HL-60/S4 (cell line): ENCODE data around the gene ACVR1C.

ENCODE experiments used
- in situ Hi-C: fragments of 300-500 bp; cut with MboI; formaldehyde crosslinking; loops from 2 replicates; pipeline ENCODE4 v1.14.3; 2022; ENCODE audit warnings: low sequenced_read_pairs

Gene ACVR1C

DNA sequence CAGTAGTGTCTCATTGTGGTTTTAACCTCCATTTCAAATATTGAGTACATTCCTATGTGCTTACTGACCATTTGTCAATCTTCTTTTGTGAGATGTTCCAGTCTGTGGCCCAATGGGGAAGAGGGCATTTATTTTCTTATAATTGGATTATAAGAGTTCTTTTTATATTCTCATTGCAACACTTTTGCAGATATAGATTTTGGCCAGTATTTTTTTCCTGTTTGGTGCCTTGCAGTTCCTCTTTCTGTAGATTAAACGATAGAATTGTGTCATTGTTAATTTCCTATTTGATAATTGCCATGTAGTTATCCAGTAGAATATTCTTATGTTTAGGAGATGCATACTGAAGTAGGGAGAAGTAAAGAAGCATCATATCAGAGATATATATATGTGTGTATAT is 128.3 kb downstream of the ACVR1C start:
- in situ Hi-C loops: no loop called here

DNA sequence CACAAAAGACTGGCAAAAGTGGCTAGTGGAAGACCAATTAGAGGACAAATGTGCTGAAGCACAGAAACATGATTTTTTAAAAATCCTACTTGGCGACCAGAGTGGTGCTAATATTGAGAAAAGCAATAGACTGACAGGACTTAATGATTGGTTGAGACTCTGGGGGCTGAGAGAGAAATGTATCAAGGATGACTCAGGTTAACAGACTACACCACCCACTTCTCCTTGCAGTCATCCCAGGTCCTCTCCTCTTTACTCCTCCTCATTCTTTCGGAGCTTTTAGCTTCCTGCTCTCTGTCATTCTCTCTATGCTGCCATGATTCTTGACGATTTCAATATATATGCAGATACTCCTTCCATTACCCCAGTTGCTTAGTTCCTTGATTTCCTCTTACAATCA is 130.2 kb downstream of the ACVR1C start:
- in situ Hi-C loops: loop anchor here (25.0 kb wide), 1 partner anchor 514 kb away; no protein-coding TSS in a partner anchor

DNA sequence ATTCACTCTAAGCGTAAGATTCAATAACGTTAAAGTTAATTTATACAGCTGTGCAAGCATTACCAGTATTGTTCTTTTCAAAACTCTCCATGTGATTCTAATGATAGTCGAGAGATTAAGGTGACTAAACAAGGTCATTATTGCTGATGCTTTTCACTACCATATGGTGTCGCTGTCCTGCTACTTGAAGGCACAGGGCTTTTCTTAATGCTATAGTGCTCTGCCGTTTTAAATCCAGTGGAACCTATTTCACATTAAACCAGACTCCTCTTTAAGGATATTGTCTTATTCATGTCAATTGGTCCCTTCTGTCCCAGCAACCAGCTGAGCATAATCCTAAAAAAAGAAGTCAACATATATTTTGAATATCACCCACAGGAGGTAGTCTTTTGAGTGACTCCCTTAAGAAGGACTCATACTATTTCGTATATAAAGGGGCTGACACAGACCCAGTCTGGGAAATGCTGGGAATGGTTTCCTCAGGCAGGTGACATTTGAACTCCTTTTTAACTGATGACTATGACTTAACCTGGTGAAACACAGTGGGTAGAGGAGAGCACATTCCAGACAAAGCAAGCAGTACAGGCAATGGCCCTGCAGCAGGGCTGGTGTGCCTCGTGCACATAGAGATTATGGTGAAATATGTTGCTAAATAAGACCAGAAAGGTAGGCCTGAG is 130.9 kb downstream of the ACVR1C start:
- in situ Hi-C loops: loop anchor here (25.0 kb wide), 1 partner anchor 515 kb away; no protein-coding TSS in a partner anchor

DNA sequence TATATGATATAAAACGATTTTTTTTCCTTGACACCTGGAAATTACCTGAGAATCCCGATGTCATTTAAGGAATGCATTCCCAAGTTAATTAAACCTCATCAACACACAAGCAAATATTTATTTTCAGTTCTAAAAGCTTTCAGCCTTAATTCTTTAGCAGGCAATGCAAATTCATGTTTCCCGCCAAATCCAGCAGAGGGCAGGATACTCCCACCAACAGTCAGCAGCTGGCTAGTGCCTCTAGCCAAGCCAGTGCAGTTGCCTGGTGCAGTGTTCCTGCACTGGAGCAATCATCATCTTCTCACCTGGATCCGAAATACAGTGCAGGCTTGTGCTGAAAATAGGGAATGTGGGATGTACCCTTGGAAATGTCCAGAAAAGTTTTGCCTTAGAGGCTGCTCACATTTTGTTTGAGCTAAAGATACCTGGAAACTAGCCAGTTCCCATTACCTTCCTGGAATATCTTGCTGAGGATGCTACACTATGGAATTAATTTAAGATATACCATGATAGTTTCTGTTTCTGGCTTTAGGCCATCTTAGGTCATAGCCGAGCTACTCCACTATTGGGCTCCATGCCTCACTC is 136.4 kb downstream of the ACVR1C start:
- in situ Hi-C loops: loop anchor here (25.0 kb wide), 1 partner anchor 520 kb away; no protein-coding TSS in a partner anchor

DNA sequence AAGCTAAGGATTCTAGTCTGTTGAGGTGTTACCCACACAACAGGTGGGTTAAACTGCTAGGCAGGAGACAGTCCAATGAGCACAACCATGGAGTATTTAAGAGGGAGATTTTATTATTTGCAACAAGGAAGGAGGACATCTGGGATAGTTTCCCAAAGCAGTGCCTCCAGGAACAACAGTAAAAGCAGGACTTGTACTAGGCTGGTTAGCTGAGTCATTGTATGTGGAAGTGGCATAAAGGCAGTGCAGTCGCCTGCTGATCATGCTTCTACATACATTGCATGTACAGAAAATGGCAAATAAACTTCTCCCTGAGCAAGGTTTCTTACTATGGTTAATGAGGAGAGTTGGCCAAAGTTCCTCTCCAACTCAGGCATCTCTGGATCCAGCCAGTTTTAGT is 138.7 kb downstream of the ACVR1C start:
- in situ Hi-C loops: loop anchor here (25.0 kb wide), 1 partner anchor 522 kb away; no protein-coding TSS in a partner anchor

DNA sequence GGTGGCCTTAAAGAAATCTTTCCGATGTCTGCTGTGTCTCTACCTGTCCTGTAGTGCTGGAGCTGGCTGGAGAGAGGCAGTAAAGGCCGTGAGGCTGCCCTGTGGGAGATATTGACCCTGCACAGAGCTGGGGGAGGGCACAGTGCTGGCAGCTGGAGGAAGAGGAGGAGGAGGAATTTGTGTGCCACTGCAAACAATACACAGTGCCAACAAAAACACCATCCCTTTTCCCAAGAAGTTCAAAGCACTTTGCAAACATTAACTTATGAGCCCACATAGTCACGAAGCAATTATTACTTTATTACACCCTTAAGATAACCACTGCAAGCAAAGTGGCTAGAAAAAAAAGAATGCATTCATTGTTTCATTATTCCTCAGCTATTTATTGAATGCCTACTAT is 139.8 kb downstream of the ACVR1C start:
- in situ Hi-C loops: loop anchor here (25.0 kb wide), 1 partner anchor 523 kb away; no protein-coding TSS in a partner anchor

DNA sequence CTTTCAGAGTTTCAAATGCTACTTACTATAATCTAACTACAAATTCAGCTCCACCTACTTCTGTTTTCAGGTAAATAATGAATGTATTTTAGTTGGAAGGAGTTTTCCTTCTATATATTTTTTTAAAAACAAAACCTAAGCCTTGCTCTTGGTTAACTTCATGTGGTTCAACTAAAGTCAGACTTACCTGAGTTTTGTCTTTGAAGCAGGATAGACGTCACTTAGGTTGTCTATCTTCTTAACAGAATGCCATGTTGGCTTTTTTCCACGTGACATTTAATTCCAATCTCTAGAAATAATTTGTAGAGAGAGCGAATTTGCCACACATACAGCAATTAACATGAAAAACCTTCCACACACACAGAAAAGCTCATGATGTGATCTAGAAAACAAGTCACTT is 140.9 kb downstream of the ACVR1C start:
- in situ Hi-C loops: loop anchor here (25.0 kb wide), 1 partner anchor 525 kb away; no protein-coding TSS in a partner anchor

DNA sequence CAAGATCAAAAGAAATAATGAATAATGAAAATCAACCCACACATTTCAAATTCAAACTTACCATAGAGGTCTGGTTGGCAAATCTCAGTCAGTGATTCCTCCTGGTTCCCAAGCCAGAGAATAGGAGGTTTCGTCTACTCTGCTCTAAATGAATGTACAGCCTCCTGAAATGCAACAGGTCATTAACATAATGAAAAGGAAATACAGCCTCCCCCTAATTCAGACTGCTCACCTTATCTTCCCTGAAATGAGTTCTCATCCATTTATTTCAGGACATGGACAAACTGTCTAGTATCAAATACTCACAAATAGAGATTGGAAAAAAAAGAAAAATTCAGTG is 141.4 kb downstream of the ACVR1C start:
- in situ Hi-C loops: loop anchor here (25.0 kb wide), 1 partner anchor 525 kb away; no protein-coding TSS in a partner anchor

DNA sequence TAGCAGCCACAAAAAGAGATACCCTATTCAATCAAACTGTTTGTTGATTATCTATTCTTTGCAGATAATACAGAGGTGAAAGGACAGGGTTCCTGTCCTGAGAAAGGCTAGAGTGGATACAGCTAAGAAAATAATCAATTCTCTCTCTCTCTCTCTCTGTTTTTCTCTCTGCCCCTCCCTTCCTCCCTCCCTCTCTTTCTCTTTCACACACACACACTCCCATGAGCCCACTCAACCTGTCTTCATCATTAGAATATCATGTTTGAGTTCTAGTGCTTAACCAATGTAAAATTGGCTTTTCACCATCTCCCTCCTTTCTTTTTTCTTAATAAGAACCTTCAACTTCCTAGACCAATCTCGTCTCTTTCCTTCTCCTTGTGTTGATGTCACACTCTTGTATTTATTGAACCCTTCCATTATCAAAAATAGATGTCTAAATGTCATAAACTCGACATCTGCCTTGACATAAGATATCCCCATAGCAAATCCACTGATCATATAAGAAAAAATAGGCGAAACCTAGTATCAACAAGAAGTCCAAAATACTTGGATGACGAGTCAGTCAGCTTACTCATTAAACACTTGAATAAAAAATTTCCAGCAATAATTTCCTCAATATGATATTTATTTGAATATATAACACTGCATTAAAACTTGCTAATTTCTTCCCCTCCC is 141.9 kb downstream of the ACVR1C start:
- in situ Hi-C loops: loop anchor here (25.0 kb wide), 1 partner anchor 526 kb away; no protein-coding TSS in a partner anchor

DNA sequence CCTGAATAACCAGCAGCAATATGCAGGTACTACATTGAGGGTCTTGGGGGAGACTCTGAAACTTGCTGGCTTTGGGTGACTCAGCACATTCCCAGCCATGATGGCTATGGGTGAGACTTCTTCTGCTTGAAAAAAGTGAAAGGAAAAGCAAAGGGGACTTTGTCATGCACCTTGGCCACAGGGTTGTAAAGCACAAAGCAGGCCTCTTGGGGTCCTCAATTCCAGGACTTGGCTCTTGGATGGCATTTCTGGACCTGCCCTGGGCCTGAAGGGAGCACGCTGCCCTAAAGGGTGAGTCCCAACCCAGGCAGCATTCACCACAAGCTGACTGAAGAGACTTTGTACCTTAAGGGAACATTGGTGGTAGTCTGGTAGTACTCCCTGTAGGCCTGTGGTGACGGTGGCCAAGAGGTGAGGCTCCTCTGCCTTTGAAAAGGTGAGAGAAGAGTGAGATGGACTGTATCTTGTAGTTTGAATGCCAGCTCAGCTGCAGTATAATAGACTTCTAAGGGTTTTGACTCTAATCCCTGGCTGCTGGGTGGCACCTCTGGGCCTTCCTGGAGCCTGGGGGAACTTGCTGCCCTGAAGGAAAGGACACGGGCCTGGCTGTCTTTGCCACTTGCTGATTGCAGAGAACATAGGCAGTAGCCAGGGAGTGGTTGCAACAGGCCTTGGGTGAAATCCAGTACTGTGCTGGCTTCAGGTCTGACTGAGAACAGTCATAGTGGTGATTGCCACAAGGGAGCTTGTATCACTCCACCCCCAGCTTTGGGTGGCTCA is 148.3 kb downstream of the ACVR1C start:
- in situ Hi-C loops: loop anchor here (25.0 kb wide), 1 partner anchor 532 kb away; no protein-coding TSS in a partner anchor

DNA sequence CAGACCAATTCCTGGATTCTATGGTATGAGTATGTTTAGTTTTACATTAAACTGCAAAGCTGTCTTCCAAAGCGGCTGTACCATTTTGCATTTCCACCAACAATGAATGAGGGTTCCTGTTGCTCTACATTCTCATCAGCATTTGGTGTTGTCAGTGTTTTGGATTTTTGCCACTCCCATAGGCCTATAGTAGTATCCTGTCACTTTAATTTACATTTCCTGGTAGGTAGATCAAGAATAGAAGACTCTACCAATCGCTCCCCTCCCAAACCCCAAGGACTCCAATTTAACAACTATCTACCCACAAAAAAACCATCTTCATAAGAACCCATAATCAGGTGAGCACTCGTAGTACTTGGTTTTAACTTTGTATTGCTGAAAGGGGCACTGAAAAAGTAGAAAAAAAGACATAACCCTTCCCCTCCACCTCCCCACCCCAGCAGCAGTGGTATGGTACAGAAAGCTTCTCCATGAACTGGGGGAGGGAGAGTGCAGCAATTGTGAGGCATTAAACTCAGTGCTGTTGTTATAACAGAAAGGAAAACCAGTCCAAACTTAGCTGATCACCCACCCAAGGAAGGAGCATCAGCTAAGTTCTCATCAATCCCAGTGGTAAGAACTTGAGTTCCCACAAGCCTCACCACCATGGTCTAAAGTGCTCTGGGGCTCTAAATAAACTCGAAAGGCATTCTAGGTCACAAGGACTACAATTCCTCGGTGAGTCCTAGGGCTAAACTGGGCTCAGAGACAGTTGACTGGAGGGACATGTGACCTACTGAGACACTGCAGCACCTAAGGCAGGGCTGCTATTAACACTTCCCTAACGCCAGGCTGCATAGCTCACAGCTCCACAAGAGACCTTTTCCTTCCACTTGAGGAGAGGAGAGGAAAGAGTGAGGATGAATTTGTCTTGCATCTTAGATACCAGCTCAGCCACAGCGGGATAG is 149.3 kb downstream of the ACVR1C start:
- in situ Hi-C loops: loop anchor here (25.0 kb wide), 1 partner anchor 533 kb away; no protein-coding TSS in a partner anchor

DNA sequence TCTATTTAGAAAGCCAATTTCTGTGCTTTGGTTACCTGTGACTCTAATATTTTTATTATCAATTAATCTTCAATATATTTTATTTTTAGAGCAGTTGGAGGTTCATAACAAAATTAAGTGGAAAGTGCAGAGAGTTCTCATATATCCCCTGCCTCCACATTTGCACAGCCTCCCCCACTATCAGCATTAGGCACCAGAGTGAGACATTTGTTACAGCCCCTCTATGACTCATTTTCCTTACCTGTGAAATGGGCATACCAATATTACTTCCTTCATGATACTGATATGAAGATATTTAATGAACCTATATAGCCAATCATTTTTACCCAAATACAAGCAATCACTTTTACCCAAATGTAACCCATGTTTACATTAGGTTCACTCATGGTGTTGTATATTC is 150.7 kb downstream of the ACVR1C start:
- in situ Hi-C loops: loop anchor here (25.0 kb wide), 1 partner anchor 534 kb away; no protein-coding TSS in a partner anchor

DNA sequence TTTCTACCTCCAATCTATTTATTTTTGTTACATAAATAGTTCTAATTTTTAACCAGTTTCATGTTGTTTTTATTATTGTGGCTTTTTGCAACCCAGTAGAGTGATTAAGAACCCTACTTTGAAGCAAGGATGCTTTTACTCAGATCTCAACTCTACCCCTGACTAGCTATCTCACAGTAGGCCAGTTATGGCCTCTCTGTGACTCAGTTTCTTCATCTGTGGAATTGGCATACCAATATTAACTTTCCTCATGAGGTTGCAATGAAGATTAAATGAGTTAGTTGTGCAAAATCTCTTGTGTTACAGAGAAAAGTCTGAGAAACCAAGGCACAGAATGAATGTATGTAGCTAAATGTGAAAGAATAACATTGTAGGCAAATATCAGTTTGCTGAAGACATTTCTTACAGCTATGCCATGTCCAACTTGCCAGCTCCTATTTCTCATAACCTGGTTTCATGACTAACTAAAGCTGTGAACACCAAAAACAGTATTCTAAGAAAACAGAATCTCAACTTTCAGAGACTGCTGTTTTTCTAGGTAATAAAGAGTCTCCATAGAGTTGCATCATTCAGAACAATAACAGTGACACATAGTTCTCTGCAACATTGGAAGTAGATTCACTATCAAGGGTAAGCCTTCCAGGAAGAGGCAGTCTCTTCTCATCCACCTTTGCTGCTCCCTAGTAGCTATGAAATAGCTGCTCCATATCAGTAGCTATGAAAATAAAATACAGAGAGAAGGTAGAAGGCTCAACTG is 151.5 kb downstream of the ACVR1C start:
- in situ Hi-C loops: loop anchor here (25.0 kb wide), 1 partner anchor 535 kb away; no protein-coding TSS in a partner anchor
